ENCODE data around the gene ATP7A.
"Not testable (repeated sequence)": the region's sequence is repeated elsewhere in the genome, so short reads cannot be mapped to it uniquely, and the experiment has no call there.

Gene ATP7A

DNA sequence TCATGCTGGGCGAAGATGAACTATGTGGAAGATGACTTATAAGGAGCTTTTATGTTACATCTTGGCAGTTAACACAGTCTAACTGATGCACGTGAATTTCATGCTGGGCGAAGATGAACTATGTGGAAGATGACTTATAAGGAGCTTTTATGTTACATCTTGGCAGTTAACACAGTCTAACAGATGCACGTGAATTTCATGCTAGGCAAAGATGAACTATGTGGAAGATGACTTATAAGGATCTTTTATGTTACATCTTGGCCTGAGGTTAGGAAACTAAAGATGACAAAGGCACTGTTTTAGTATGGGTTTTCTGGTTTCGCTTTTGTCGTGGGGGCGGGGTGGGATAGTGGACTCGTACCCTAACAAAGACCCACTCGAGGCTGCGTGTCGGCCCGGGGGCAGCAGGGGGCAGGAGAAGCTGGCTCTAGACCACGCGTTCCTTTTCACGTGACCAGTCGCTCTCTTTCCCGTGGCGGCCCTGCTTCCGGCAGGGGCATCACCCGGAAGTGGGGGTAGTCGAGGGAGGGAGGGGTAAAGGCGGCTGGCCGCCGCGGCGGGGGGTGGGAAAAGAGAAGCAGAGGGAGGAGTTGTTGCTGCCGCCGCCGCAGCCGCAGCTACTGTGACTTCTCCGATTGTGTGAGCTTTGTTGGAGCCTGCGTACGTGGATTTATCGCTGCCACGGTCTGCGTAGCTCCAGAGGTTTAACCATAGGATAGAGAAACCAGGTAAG lies at the start of gene ATP7A:
Gene ATP7A (plus strand): TSS at position 586 of the 733 bp plus-strand sequence. CDS start 60,949 bp downstream, outside the sequence.
- intact Hi-C loops (cut with DNase I; ENCODE audit: low total_unique reads): no loop called here

GRCh38 chrX:77875372-77875771 lies 35.1 kb upstream of the ATP7A start:
- no peak overlapping the region for H3K4me3 ChIP-seq

More for the DNA sequence above, at the start of gene ATP7A:
- peak; percentile 84 to 92 for DNase-seq
- TF ChIP-seq CTCF (IDR thresholded peaks at IDR 0.05): peak; percentile 39 to 49
- no peaks in the 10 kb centered on the region for H3K36me3 ChIP-seq
- H3K27ac ChIP-seq: peak within 1 kb of the TSS; percentile 79 to 85
- H3K27me3 ChIP-seq: no peaks in the 10 kb centered on the region
- H3K4me3 ChIP-seq: peak within 1 kb of the TSS; percentile 57 to 66
- H3K4me1 ChIP-seq: peaks cover 0 to 10% (median 0%) of the 10 kb centered on the region in 4 donors
- no peaks in the 10 kb centered on the region for H3K9me3 ChIP-seq

GRCh38 chrX:77881418-77881817 lies 29.1 kb upstream of the ATP7A start:
- H3K36me3 ChIP-seq; DNase-seq; intact Hi-C loops (cut with DNase I; ENCODE audit: low total_unique reads); H3K27ac ChIP-seq; H3K9me3 ChIP-seq; H3K27me3 ChIP-seq; H3K4me3 ChIP-seq; H3K4me1 ChIP-seq: not testable (repeated sequence)

More at GRCh38 chrX:77875372-77875771, 35.1 kb upstream of the ATP7A start:
- no peak for TF ChIP-seq CTCF (IDR thresholded peaks at IDR 0.05)
- Histone ChIP-seq H3K27ac (no peak overlapping the region), H3K9me3 (no peaks in the 10 kb centered on the region), H3K36me3 (peaks cover 0 to 11% (median 3%) of the 10 kb centered on the region in 3 donors), H3K27me3 (no peaks in the 10 kb centered on the region), H3K4me1 (no peaks in the 10 kb centered on the region)
- intact Hi-C loops (cut with DNase I; ENCODE audit: low total_unique reads): no loop called here
- DNase-seq: no peak

- no peak for DNase-seq
- no peak for TF ChIP-seq CTCF (IDR thresholded peaks at IDR 0.05)
- Histone ChIP-seq H3K27ac (no peak overlapping the region), H3K4me3 (no peak overlapping the region), H3K27me3 (no peaks in the 10 kb centered on the region), H3K36me3 (no peaks in the 10 kb centered on the region), H3K4me1 (peaks cover 0 to 29% (median 0%) of the 10 kb centered on the region in 4 donors), H3K9me3 (no peaks in the 10 kb centered on the region)
- intact Hi-C loops (cut with DNase I; ENCODE audit: low total_unique reads): no loop called here
These were observed 17.6 kb upstream of the ATP7A start for GRCh38 chrX:77892887-77893286.

GRCh38 chrX:77893713-77894112 lies 16.8 kb upstream of the ATP7A start:
- no peaks in the 10 kb centered on the region for H3K36me3 ChIP-seq
- intact Hi-C loops (cut with DNase I; ENCODE audit: low total_unique reads): no loop called here
- no peak for DNase-seq
- H3K4me1 ChIP-seq: peaks cover 0 to 29% (median 0%) of the 10 kb centered on the region in 4 donors
- peak overlapping the region; percentile 71 to 73 for H3K4me3 ChIP-seq
- H3K27me3 ChIP-seq: no peaks in the 10 kb centered on the region
- H3K27ac ChIP-seq: no peak overlapping the region
- no peaks in the 10 kb centered on the region for H3K9me3 ChIP-seq
- no peak for TF ChIP-seq CTCF (IDR thresholded peaks at IDR 0.05)

All from tibial artery (tissue), 4 donors.